ENCODE measurements around the gene ZMYND15. TPM values are rescaled to one million over a fixed set of nuclear protein-coding genes. Genes with fewer than 3 reads are reported as not detected.
A peak's percentile ranks its signal among the peaks of the same experiment; 100 is the strongest.

Gene ZMYND15
- polyA plus RNA-seq, 5 donors, result 0.34 to 0.87 (median 0.65) TPM

DNA sequence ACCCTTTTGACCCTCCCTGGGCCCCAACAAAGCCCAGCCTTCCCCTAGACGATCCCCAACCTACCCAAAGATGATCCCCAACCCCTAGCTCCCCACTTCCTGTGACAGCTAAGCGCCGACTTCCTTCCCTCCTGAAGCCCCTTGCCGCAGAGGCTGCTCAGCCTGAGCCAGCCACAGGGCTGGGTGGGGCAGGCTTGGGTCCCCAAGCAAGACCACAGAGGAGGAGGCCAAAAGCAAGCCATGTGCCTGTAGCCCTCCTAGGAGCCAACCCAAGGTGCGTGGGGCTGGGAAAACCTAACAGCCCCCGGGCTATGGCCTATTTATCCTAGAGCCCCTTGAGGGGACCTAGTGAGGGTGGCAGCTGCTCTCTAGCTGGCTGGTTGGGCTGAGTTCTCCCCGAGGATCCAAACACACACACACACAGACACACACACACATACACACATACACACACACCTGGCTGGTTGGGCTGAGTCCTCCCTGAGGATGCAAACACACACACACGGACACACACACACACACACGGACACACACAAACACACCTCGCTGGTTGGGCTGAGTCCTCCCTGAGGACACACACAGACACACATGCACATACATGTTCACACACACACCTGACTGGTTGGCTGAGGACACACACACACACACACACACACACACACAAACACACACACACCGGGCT lies 24.4 kb upstream of the ZMYND15 start:
- DNase-seq, result no peak

DNA sequence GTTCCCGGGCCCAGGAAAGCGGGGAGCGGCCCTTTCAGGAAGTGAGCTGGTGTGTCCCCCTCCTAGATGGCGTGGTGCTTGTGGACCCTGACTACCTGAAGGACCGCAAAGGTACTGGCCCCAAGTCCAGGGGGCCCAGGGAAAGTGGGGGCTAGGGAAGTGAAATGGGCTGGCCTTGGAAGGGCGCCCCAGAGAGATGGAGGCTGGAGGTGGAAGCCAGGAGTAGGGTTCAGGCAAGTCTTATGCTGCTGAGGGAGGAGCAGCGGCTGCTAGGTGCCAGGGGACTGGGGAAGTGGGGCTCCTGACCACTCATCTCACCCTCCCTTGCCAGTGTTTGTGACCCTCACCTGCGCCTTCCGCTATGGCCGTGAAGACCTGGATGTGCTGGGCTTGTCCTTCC lies 23.6 kb upstream of the ZMYND15 start:
- no peak for DNase-seq

DNA sequence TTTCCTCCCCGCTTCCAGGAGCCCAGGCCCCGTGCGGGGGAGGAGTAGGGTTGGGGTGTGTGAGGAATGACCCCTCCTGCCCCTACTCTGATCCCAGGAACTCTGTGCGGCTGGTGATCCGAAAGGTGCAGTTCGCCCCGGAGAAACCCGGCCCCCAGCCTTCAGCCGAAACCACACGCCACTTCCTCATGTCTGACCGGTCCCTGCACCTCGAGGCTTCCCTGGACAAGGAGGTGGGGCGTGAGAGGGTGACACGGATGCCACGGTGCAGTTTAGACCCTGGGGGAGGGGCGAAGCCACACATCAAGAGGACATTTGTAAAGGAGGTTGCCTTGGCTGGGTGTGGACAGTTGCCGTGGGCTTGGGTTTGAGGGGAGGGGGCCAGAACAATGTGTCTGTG lies 21.8 kb upstream of the ZMYND15 start:
- DNase-seq, result no peak

DNA sequence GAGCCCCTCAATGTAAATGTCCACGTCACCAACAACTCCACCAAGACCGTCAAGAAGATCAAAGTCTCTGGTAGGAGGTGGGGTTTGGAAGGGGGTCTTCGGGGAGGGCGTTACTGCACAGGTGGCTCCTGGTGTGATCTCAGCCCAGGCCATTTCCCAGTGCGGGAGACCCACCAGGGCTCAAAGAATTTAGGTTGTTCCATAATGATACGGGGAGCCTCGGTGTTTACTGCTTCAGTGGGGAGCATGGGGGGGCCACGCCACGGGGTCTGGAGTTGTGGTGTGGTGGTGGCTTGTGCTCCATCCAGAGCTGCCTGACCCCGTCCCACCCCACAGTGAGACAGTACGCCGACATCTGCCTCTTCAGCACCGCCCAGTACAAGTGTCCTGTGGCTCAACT lies 21.4 kb upstream of the ZMYND15 start:
- DNase-seq, result no peak

DNA sequence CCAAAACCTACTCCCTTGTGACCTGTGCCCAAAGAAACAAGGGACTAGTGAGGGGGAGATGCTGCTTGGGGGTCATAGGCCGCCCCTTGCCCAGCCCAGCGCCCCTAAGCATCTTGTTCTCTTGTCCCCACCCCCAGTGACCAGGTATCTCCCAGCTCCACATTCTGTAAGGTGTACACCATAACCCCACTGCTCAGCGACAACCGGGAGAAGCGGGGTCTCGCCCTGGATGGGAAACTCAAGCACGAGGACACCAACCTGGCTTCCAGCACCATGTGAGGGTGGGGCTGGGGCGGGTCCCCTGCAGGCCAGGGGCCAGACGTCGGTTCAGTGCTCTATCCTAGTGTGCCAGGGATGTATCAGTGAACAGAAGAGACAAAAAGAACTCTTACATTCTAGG lies 20.5 kb upstream of the ZMYND15 start:
- DNase-seq, result no peak

DNA sequence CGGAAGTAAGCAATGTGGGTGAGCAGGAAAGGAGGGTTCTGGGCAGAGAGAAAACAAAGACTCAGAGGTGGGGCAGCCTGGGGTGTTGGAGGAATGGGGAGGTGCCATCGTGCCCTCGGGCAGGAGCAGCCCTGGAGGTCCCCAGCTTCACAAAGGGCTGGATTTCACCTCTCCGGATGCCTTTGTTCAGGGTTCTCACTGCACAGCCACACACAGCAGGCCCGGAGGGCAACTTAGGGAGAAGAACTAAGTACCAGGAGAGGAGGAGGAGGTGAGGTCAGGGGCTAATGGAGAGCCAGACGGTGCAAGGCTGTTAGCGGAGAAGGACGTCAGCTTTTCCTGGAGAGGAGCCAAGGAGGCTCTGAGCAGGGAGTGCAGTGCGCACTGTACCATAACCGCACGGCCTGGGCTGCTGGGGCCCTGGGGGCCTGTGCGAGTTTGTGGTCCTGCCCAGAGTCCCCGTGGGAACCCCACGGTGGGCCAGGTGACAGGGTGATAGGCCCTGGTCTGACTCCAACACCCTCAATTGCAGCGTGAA lies 19.9 kb upstream of the ZMYND15 start:
- no peak for DNase-seq

DNA sequence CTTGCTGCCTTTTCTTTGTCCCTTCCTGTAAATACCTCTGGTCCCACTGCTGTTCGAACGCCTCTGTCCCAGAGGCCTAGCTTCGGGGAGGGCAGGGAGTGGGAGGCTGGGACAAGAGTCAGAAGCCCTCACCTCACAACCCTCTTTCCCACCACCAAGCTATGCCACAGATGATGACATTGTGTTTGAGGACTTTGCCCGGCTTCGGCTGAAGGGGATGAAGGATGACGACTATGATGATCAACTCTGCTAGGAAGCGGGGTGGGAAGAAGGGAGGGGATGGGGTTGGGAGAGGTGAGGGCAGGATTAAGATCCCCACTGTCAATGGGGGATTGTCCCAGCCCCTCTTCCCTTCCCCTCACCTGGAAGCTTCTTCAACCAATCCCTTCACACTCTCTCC lies 18.8 kb upstream of the ZMYND15 start:
- no peak for DNase-seq

DNA sequence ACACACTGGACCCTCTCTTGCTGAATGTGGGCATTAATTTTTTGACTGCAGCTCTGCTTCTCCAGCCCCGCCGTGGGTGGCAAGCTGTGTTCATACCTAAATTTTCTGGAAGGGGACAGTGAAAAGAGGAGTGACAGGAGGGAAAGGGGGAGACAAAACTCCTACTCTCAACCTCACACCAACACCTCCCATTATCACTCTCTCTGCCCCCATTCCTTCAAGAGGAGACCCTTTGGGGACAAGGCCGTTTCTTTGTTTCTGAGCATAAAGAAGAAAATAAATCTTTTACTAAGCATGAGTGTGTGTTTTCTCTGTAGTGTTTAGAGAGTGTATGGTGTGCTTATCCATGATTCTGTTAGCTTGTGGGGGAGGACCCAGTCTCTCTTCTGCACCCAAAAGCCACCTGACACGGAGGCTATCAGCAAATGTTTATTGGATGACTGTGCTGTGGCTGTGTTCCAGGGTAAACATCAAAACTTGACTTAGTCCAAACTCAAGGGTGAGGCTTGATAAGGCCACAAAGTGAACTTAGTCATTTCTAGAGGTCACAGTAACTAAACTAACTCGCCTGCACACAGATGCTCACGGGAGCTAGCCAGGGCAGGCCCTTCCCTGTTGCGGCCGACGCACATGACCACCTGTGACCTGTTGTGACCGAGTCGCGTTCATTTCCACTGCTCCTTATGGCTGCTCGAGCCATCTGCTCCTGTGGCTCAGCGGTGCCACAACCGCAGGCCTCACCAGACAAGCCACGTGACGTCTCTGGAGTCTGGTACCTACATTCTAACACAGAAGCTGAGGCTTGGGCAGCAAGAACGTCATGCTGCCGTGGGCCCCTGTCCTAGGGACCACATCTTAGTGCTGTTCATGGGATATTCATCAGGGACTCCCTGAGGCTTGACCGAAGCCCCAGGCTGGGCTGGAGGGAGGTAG lies 18.2 kb upstream of the ZMYND15 start:
- DNase-seq, result no peak

DNA sequence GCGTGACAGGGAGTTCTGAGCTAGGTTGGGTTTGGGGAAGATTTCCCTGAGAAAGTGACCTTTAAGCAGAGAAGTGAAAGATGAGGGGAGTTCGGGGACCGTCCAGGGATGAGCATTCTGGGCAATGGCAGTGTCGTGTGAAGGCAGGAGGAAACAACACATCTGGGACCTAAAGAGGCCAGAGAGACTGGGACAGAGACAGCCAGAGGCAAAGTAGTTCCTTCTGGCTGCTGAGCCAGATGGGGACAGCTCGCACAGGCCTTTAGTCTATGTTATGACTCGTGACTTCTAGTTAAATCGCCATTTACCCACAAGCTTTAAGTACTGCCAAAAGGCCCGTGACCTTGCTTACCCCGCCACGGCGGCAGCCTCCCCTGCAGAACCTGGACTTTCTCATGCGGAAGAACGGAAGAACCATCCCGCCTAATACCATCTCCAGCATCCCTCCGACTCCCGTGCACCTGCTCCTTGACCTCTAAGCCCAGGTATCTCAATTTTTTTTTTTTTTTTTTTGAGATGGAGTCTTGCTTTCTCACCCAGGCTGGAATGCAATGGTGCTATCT lies 16.9 kb upstream of the ZMYND15 start:
- no peak for DNase-seq

DNA sequence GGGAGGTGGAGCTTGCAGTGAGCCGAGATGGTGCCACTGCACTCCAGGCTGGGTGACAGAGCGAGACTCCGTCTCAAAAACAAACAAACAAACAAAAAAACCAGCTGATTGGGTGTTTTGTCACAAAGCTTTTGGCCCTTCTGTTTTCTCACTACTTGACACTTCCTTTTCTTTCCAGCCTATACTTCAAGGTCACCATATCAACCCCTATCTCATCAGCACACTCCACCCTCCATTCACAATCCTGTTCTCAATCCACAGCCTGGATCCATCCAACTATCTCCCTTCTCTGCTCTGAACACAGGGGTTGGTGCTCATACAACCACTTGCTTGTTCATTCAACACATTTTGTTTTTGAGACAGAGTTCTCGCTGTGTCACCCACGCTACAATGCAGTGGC lies 15.0 kb upstream of the ZMYND15 start:
- no peak for DNase-seq

DNA sequence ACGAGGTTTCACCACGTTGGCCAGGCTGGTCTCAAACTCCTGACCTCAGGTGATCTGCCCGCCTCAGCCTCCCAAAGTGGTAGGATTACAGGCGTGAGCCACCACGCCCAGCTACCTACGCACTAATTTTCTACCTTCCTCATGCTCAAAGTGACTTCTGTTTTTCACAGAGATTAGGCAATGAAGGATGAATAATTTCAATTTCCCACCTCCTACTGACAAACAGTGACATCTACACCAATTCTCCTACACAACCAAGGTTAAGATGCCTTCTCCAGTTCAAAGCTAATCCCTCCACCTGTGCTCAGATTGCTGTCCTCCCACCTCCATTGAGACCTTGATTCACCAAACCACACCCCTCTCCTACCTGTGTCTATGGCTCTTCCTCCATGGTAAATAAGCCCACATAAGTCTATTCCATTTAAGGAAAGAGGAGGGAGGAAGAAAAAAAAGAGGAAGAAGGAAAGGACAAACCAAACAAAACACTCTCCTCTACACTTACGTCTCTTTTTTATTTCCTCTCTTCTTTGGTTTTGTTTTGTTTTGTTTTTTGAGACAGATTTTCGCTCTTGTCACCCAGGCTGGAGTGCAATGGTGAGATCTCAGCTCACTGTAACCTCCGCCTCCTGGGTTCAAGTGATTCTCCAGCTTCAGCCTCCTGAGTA lies 13.9 kb upstream of the ZMYND15 start:
- DNase-seq, result no peak

DNA sequence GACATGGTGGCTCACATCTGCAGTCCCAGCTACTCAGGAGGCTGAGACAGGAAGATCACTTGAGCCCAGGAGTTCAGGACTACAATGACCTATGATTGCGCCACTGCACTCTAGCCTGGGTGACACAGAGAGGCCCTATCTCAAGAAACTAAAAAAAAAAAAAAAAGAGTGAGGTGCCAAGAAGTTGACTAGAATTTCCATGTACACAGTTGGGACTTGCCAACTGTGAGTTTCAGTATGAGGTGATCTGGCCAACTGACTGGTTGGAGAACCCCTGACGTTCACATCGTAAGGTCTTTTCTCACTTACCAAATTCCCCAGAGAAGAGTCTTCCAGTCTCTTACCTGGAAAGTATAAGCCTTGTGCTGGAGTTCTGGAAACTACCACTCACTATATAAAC lies 11.5 kb upstream of the ZMYND15 start:
- no peak for DNase-seq

DNA sequence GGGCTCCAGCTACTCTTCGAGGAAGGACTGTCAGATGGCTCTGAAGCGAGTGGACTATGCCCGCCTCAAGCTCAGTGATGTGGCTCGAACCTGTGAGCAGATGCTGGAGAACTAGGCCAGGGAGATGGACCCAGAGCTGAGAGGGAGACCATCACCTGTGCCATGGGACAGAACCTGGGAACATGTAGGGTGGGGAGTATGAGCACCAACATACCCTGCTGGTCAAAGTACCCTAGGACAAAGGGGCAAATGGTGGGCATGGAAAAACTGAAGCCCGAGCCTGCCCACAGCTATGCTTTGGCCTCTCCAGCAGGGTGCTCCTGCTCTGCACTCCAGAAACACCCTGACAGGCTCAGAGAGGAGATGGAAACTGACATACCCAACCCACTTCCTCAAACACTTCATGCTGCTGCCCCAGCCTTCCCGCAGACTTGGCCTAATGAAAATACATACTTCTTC lies 6.5 kb upstream of the ZMYND15 start:
- DNase-seq, result no peak

DNA sequence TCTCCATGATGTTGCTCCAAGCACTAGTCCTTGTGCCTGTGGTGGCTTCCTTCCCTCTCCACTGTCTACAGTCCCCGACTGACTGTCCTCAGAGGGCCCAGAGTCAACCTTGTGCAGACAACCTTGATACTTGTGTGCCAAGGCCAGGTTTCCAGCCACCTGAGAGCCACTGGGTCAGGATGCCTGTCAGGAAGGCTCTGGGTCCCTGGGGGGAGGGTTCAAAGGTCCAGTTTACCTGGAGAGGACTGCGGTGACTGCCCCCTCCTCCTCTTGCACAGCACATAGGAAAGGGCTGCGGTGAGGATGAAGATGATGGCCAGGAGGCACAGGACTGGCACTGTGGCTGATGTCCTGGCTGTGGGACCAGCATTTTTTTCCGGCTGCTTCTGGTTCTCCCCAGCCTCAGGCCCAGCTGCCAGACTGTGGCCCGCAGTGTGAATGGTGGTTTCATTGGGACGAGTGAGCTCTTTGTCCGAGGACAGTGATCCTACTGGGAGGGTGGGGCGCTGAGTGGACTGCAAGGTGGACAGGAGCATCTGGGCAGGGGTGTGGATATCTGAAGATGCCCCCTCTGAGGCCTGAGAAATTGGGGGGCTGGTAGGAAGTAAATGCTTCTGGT lies 4.7 kb upstream of the ZMYND15 start:
- DNase-seq, result no peak

DNA sequence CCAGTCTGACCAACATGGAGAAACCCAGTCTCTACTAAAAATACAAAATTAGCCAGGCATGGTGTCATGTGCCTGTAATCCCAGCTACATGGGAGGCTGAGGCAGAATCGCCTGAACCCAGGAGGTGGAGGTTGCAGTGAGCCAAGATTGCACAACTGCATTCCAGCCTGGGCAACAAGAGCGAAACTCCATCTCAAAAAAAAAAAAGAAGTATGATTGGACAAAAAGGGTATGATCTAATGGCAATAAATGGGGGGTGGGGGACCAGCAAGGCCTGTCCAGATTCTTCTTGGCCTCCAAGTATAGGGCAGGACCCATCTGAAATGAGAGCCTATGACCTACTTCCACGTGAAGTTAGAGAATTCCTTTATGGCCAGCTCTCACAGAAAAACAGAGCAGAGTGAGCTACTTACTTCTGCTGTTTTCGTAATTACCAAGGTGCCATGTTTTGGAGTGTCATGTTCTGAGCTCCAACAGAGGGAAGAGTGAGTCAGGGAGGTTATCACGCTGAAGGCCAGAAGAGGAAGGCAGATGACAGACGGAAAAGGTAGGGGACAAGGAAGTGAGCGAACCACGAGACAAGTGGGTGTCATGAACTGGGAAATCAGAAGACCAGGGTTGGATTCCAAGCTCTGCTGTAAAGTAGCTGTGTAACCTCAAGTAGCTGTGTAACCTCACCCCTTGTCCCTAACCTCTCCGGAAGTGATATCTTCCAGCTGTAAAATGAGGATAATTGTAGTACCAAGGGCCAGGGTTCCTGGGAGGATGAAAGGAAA lies 3.6 kb upstream of the ZMYND15 start:
- no peak for DNase-seq

DNA sequence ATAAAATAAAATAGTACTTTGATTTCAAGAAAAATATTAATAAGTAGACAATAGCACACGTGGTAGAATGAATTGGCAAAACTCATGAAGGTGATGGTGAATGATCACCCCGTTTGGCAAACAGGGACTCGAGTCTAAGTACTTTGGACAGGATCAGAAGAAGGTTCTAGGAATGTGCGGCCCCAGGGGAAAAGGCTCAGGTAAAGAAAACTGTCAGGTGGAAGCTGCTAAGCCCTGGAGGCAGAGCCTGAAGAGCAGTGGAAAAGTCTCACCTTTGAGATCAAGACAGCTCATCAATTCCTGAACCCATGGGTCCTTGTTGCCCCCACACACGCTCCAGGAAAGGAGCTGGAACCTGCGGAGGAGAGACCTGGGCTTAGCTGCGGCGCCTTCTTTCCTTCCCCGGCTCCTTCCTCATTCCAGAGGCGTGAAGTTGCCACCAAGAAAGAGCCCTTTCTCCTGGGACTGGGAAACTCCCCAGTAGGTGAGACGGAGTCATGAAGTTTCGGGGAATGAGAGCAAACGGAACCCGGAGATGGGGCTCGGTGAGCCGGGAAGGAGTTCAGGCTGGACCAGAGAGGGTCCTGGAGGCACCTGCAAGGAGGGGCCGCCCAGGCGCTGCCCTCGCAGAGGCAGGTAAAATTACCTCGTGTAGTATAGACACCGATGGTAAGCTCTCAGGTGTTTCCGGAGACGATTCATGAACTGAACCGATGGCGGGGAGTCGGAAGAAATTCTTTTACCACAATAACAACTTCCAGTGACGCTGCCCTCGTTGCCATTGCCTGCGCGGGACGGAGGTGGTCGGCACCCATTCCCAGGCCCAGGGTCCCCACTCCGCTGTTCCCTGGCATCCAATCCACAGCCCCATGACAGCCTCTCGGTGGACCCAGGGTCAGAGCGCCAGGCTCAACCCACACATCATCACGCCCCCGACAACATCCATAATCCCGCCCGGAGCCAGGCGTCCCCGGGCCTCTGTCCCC lies 1.2 kb upstream of the ZMYND15 start:
- peak in 1 of 2 donors; percentile 32 for DNase-seq

DNA sequence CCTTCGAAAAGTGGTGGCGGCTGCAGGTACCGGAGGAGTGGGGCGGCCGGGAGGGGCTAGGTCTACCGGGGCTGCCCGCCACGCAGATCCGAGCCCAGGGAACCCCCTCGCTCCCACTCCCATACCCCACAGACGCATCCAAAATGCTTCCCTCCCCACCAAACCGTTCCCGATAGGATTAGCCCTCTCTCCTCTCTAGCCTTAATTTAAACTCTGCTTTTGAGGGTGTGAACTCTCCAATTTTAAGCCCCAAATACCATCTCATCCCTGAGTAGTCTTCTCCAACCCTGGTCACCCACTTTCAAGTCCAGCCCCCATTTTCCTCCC lies 355 bp downstream of the ZMYND15 start:
- no peak for DNase-seq

DNA sequence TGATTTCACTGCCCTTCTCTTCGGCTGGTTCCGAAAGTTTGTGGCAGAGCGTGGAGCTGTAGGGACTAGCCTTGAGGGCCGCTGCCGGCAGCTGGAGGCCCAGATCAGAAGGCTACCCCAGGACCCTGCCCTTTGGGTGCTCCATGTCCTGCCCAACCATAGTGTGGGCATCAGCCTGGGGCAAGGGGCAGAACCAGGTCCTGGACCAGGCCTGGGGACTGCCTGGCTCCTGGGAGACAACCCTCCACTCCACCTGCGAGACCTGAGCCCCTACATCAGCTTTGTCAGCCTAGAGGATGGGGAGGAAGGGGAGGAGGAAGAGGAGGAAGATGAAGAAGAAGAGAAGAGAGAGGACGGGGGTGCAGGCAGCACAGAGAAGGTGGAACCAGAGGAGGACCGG lies 951 bp downstream of the ZMYND15 start:
- DNase-seq, result no peak

DNA sequence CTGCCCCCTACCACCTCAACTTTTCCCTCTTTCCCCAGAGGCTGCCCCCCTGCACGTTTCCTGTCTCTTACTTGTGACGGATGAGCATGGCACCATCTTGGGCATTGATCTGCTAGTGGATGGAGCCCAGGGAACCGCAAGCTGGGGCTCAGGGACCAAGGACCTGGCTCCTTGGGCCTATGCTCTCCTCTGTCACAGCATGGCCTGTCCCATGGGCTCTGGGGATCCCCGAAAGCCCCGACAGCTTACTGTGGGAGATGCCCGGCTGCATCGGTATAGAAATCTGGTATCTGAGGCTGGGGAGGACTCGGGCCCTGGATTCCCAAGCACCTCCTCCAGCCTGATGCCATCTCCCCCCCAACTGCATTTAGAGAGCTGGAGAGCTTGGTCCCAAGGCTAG lies 1.9 kb downstream of the ZMYND15 start:
- DNase-seq, result no peak

DNA sequence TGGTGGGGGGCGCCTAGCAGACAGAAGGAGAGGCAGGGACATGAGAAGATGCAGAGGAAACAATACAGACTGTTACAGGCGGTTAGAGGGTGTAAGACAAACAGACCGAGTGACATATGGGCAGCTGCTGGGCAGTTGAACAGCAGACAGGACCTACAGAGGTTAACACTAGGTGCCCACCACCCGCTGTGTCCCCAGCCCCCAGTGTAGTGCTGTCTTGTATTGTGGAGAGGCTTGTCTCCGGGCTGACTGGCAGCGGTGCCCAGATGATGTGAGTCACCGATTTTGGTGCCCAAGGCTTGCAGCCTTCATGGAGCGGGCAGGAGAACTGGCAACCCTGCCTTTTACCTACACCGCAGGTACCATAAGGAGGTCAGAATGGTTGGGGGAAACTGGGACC lies 2.5 kb downstream of the ZMYND15 start:
- DNase-seq, result no peak

Measured in right lung (tissue), 5 donors.